CD4-positive, alpha-beta T cell treated with Interleukin-12 subunit alpha and Interleukin-12 subunit beta, for 1 hour (primary cell): ENCODE results near the gene SCN8A.
A peak's percentile ranks its signal among the peaks of the same experiment; 100 is the strongest.
"Not testable (repeated sequence)": the region's sequence is repeated elsewhere in the genome, so short reads cannot be mapped to it uniquely, and the experiment has no call there.

Experiments used
- DNase-seq: peaks from one replicate; pipeline ENCODE4 v3.0.0-alpha.2; 2020

The SCN8A gene

DNA sequence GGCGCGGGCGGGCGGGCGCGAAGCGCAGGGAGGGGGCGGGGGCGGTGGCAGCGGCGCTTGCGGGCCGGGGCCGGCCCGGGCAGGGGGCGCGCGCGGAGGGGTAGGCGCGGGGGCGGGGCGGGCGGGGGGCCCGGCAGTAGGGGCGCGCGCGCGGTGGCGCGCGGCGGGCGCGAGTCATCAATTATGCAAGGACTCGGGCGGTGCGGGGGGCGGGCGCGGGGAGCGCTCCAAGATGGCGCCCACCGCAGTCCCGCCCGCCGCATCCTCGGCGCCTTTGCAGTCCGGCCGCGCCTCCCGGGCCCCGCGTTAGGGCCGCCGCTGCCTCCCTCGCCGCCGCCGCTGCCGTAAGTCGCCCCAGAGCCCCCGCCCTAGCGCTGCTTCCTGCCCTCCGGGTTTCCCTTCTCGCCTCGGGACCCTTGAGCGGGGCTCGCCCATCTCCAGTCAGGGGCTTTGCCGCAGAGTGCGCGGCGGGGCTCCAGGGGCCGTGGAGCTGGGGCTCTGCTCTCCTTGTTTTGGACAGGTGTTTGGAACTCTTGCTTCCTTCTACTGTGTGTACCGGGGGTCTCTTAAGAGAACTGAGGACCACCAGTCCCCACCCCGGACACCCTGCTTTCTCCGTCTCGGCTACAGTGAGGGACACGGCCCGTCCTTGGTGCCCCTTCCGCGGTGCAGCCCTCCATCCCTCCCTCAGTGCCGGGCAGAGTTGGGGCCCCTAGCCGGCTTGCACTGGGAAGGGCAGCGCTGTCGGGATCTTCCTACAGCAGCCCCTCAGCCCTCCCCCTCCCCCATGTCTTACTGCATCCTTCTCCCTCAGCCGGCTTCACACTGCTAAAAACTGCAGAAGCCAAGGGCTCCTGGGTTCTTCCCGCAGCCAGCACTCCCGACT, at the start of gene SCN8A:
SCN8A (plus strand) TSS at position 218 of the 886 bp plus-strand sequence. CDS start 71,585 bp downstream, outside the sequence.
- peak; percentile 58 for DNase-seq

DNA sequence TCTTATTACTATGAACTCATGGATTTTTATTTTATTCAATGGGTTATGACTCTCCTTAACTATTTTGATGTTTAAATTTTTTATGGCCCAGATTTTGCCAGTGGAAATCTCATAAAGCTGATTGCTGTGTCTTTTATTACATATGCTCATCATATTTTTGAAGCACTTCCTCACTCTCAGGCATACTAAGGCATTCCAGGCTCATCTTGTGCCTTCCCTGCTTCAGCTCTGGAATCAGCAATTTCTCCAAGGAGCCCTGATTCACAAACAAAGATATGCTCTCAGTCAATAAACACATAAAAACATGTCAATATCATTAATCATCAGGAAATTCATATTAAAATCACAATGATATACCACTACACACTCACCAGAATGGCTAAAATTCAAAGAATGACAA, 44.9 kb upstream of the SCN8A start:
- no peak for DNase-seq

GRCh38 chr12:51547606-51548005, 43.4 kb upstream of the SCN8A start:
- DNase-seq: no peak

DNA sequence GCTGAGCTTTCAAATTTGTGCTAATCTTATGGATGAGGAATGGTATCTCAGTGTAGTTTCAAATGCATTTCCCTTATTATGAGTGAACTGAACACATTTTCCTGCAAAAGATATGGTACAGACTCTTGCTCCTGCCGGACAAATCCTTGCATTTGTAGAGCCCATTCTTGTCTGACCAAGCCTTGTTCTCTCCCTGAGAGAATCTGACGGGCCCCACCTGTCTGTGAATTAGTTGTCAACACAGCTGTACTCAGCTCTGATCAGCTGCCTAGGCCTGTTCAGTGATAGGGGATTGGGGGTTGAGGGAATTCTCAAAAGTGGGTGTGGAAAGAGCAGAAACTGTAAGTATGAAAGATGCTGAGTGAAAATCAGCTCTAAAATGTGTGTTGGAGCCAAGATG, 42.8 kb upstream of the SCN8A start:
- no peak for DNase-seq

DNA sequence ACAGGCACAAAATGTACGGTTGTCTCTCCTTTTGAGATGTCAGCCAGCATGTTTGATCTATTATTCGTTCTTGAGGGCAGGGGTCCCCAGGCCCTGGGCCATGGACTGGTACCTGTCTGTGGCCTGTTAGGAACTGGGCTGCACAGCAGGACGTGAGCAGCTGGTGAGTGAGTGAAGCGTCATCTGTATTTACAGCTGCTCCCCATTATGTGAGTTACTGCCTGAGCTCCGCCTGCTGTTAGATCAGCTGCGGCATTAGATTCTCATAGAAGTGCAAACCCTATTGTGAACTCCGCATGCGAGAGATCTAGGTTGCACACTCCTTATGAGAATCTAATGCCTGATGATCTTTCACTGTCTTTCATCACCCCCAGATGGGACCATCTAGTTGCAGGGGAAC, 41.4 kb upstream of the SCN8A start:
- DNase-seq: no peak

DNA sequence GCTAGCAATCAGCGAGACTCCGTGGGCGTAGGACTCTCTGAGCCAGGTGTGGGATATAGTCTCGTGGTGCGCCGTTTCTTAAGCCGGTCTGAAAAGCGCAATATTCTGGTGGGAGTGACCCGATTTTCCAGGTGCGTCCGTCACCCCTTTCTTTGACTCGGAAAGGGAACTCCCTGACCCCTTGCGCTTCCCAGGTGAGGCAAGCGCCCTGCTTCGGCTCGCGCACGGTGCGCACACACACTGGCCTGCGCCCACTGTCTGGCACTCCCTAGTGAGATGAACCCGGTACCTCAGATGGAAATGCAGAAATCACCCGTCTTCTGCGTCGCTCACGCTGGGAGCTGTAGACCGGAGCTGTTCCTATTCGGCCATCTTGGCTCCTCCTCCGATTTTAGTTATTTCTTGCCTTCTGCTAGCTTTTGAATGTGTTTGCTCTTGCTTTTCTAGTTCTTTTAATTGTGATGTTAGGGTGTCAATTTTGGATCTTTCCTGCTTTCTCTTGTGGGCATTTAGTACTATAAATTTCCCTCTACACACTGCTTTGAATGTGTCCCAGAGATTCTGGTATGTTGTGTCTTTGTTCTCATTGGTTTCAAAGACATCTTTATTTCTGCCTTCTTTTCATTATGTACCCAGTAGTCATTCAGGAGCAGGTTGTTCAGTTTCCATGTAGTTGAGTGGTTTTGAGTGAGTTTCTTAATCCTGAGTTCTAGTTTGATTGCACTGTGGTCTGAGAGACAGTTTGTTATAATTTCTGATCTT, 22.6 kb upstream of the SCN8A start:
- not testable (repeated sequence) for DNase-seq

DNA sequence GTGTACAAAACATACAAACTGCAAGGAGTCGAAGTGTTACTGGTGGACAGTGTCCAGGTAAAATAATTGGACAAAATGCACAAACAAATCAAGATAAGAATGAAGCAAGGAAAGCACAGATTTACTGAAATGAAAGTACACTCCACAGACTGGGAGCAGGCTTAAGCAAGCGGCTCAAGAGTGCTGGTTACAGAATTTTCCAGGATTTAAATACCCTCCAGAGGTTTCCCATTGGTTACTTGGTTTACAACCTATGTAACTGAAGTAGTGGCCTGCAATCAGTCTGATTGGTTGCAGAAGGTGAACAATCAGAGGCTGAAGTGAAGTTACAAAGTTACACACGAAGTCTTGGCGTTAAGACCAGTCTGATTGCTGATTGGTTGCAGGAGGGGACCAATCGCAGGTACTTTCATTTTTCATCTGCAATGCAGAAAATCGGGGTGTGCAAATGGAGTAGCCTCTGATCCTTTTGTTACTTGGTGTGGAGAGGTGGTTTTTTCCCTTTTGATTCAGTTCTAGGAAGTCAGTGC, 11.6 kb upstream of the SCN8A start:
- DNase-seq: no peak

DNA sequence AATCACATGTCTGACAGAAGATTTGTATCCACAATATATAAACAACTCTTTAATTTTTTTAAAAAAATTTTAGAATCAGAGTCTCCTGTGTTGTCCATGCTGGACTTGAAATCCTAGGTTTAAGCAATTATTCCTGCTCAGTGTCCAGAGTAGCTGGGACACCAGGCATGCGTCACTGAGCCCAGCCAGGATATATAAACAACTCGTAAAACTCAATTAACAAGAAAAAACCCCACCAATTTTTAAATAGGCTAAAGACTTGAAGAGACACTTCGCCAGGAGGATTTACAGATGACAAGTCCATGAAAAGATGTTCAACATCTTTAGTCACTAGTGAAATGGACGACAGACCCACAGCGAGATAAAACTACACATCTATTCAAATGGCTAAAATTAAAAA, 2.0 kb upstream of the SCN8A start:
- no peak for DNase-seq

- DNase-seq: no peak
Observed at GRCh38 chr12:51589557-51590176, 1.4 kb upstream of the SCN8A start.

DNA sequence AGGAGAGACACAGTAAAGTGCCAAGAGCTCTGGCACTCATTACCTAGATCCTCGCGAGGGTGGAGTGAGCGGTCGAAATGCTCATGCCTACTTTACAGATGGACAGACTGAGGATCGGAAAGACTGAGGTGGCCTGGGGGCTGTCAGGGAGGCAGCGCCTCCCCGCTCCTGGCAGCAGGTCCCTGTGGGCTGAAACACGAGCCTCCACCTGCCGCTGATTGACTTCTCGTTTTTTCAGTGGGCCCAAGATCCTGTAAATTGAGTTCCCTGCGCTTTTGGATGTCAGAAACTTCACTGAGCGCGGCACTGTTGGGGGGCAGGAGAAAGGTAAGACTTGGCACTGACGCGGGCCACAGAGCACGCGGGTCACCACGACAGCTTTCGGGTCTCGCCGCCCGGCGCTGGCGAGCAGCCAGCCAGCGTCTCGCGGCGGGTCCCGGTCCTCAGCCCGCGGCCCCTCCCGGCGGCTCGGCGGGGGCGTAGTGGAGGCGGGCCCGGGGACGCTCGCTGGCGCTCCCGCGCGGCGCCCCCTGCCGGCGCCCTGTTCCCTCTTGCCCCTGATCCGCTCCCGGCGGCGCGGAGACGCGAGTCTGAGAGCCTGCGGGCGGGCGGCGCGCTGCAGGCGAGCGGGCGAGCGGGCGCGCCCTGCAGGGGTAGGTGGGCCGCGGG, 552 bp upstream of the SCN8A start:
- peak; percentile 82 for DNase-seq

- DNase-seq: no peak
Observed at GRCh38 chr12:51592034-51592705, 1.1 kb downstream of the SCN8A start.

DNA sequence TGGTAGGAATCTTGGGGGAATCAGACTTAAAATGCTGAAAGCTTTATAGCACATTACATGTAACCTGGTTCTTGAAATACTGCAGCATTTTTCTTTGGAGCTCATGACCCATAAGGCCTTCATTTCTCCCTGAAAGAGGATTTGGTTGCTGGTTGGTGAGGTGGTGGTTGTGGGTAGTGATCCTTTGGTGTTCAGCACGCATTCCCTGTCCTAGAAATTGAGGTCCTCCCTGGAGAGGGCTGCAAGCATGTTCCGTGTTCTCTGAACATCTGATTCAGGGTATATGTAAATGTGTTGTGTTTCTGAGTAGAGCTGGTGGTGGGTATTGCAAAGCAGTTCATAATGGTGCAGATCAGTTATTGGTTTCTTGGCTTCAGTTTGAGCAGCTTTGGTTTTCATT, 2.0 kb downstream of the SCN8A start:
- DNase-seq: no peak

DNA sequence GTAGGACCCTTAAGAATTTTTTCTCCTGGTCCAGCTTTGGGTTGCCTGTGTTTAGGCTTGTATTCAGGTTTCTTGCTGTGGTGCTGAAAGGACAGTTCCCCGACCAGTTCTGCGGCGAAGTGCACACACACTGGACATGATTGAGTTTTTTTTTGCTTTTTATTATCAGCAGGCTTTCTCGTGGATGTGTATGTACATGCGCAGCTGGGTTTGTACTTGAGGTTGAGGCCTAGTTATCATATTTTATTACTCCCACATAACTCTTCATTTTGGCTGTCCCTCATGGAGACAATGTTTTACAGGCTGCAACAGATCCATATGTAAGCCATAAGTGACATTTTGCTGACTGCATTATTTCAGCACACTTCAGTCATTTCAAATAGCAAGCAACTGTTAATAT, 2.5 kb downstream of the SCN8A start:
- DNase-seq: peak; percentile 21

GRCh38 chr12:51598156-51598555, 7.1 kb downstream of the SCN8A start:
- no peak for DNase-seq

- no peak for DNase-seq
Observed at GRCh38 chr12:51600721-51601120, 9.7 kb downstream of the SCN8A start.

DNA sequence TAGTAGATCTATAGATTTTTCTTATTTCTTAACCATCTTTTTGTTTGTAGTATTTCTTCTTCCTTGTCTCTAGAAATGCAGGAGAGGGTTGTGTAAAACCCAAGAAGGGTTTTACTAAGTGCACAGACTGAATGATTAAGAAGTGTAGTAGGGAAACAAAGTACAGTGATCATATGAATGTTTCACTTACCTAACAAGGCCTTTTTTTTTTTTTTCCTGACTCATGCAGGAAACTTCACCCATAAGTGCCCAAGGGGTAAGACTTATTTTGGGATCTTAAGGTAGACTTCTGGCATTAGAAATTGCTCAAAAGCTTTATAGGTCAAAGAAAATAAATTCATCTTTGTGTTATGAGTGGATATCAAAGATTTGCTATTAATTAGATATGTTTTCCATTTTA, 10.2 kb downstream of the SCN8A start:
- DNase-seq: no peak

GRCh38 chr12:51605896-51606295, 14.9 kb downstream of the SCN8A start:
- DNase-seq: not testable (repeated sequence)

GRCh38 chr12:51607197-51607596, 16.2 kb downstream of the SCN8A start:
- not testable (repeated sequence) for DNase-seq

GRCh38 chr12:51620448-51620847, 29.4 kb downstream of the SCN8A start:
- no peak for DNase-seq

DNA sequence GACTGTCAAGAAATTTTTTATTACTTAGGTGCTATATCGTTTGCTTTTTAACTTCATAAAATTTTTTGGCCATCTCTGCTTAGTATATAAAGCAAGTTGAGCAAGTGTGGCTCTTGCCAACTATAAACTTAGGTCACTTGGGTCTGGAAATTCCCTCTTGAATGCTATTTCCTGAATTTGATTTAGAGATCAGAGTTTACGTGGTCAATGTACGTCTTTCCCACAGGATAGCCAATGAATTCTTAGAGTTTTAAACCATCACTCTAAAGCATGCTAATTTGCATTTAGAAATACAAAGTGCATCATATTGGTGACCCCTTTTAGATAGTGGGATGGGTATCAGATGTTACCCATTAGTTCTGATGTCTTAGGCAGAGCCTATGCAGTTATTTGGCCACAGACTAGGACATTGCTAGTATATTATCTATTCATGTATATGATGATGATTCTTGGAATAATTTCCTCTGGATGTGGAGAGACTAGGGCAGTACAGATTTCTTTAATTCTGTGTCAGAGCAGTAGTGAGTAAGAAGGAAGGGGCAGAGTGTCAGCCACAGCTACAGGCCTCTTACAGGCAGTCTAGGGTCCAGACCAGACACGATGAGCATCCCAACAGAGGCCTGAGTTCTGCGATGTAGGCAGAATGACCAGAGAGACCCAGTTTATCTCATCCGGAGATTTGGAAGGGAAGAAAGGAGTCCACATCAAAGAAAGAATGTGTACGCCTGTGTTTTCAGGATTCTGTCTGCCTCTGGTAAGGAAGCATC, 30.3 kb downstream of the SCN8A start:
- DNase-seq: no peak

- DNase-seq: no peak
Observed at GRCh38 chr12:51622564-51622963, 31.5 kb downstream of the SCN8A start.
